Stimulated activated naive CD8-positive, alpha-beta T cell treated with anti-CD3 and anti-CD28 coated beads, Interleukin-15, Interleukin-2, amounts not matched to agents 100 ng/mL and 50 ng/mL, for 24 hours (primary cell): ENCODE measurements around the gene SLC1A4.
"Not testable (repeated sequence)": the region's sequence is repeated elsewhere in the genome, so short reads cannot be mapped to it uniquely, and the experiment has no call there.

Experiments used
- H3K27ac Mint-ChIP-seq: one replicate; pipeline ENCODE4 v1.8.0; 2021; ENCODE audit warnings: mild to moderate bottlenecking, mixed read lengths
- H3K27me3 Mint-ChIP-seq: one replicate; pipeline ENCODE4 v1.8.0; 2021; ENCODE audit warnings: mixed read lengths
- H3K36me3 Mint-ChIP-seq: one replicate; pipeline ENCODE4 v1.8.0; 2021; ENCODE audit warnings: low read depth, mixed read lengths
- H3K4me1 Mint-ChIP-seq: one replicate; pipeline ENCODE4 v1.8.0; 2021; ENCODE audit warnings: low read depth, mixed read lengths
- H3K4me3 Mint-ChIP-seq: one replicate; pipeline ENCODE4 v1.8.0; 2021; ENCODE audit warnings: mild to moderate bottlenecking, mixed read lengths
- H3K9me3 Mint-ChIP-seq: one replicate; pipeline ENCODE4 v1.8.0; 2021; ENCODE audit warnings: mixed read lengths

Gene SLC1A4

GRCh38 chr2:64952511-64953482, 36.4 kb upstream of the SLC1A4 start:
- H3K36me3 Mint-ChIP-seq, result no peaks in the 10 kb centered on the region
- H3K9me3 Mint-ChIP-seq, result no peaks in the 10 kb centered on the region
- H3K4me1 Mint-ChIP-seq, result peaks cover 4% of the 10 kb centered on the region
- H3K27ac Mint-ChIP-seq, result no peak overlapping the region
- H3K4me3 Mint-ChIP-seq, result no peak overlapping the region
- no peaks in the 10 kb centered on the region for H3K27me3 Mint-ChIP-seq

- peaks cover under 1% of the 10 kb centered on the region for H3K4me1 Mint-ChIP-seq
- H3K9me3 Mint-ChIP-seq, result no peaks in the 10 kb centered on the region
- H3K27me3 Mint-ChIP-seq, result no peaks in the 10 kb centered on the region
- no peak overlapping the region for H3K4me3 Mint-ChIP-seq
- H3K36me3 Mint-ChIP-seq, result no peaks in the 10 kb centered on the region
- no peak overlapping the region for H3K27ac Mint-ChIP-seq
These were observed 33.7 kb upstream of the SLC1A4 start for GRCh38 chr2:64955467-64955866.

GRCh38 chr2:64957109-64957903, 31.9 kb upstream of the SLC1A4 start:
- no peaks in the 10 kb centered on the region for H3K4me1 Mint-ChIP-seq
- no peaks in the 10 kb centered on the region for H3K27me3 Mint-ChIP-seq
- H3K36me3 Mint-ChIP-seq, result no peaks in the 10 kb centered on the region
- no peak overlapping the region for H3K27ac Mint-ChIP-seq
- H3K4me3 Mint-ChIP-seq, result no peak overlapping the region
- no peaks in the 10 kb centered on the region for H3K9me3 Mint-ChIP-seq

GRCh38 chr2:64958556-64958955, 30.6 kb upstream of the SLC1A4 start:
- Mint-ChIP-seq H3K36me3 (no peaks in the 10 kb centered on the region), H3K27ac (no peak overlapping the region)

GRCh38 chr2:64960819-64961218, 28.4 kb upstream of the SLC1A4 start:
- H3K36me3 Mint-ChIP-seq, result no peaks in the 10 kb centered on the region
- H3K9me3 Mint-ChIP-seq, result no peaks in the 10 kb centered on the region
- no peaks in the 10 kb centered on the region for H3K27me3 Mint-ChIP-seq
- no peak overlapping the region for H3K27ac Mint-ChIP-seq
- H3K4me1 Mint-ChIP-seq, result no peaks in the 10 kb centered on the region
- no peak overlapping the region for H3K4me3 Mint-ChIP-seq

More at GRCh38 chr2:64958556-64958955, 30.6 kb upstream of the SLC1A4 start:
- Mint-ChIP-seq H3K27me3 (no peaks in the 10 kb centered on the region), H3K4me1 (no peaks in the 10 kb centered on the region), H3K9me3 (no peaks in the 10 kb centered on the region), H3K4me3 (no peak overlapping the region)

- not testable (repeated sequence) for H3K36me3 Mint-ChIP-seq, H3K9me3 Mint-ChIP-seq, H3K27ac Mint-ChIP-seq
These were observed 26.1 kb upstream of the SLC1A4 start for GRCh38 chr2:64963138-64963537.

GRCh38 chr2:64963719-64964118, 25.5 kb upstream of the SLC1A4 start:
- Mint-ChIP-seq H3K36me3 (no peaks in the 10 kb centered on the region), H3K27ac (no peak overlapping the region), H3K9me3 (no peaks in the 10 kb centered on the region), H3K4me1 (no peaks in the 10 kb centered on the region), H3K27me3 (no peaks in the 10 kb centered on the region), H3K4me3 (no peak overlapping the region)

More at GRCh38 chr2:64963138-64963537, 26.1 kb upstream of the SLC1A4 start:
- H3K4me1 Mint-ChIP-seq, H3K4me3 Mint-ChIP-seq, H3K27me3 Mint-ChIP-seq: not testable (repeated sequence)

- no peak overlapping the region for H3K27ac Mint-ChIP-seq
- H3K36me3 Mint-ChIP-seq, result no peaks in the 10 kb centered on the region
- no peaks in the 10 kb centered on the region for H3K9me3 Mint-ChIP-seq
- H3K27me3 Mint-ChIP-seq, result no peaks in the 10 kb centered on the region
- H3K4me1 Mint-ChIP-seq, result no peaks in the 10 kb centered on the region
- no peak overlapping the region for H3K4me3 Mint-ChIP-seq
These were observed 23.2 kb upstream of the SLC1A4 start for GRCh38 chr2:64966017-64966416.

- H3K9me3 Mint-ChIP-seq, result no peaks in the 10 kb centered on the region
- H3K4me3 Mint-ChIP-seq, result no peak overlapping the region
- no peaks in the 10 kb centered on the region for H3K4me1 Mint-ChIP-seq
- H3K27ac Mint-ChIP-seq, result no peak overlapping the region
- H3K27me3 Mint-ChIP-seq, result no peaks in the 10 kb centered on the region
- H3K36me3 Mint-ChIP-seq, result no peaks in the 10 kb centered on the region
These were observed 22.4 kb upstream of the SLC1A4 start for GRCh38 chr2:64966839-64967238.

GRCh38 chr2:64967601-64968000, 21.6 kb upstream of the SLC1A4 start:
- Mint-ChIP-seq H3K27me3 (no peaks in the 10 kb centered on the region), H3K4me3 (no peak overlapping the region), H3K36me3 (no peaks in the 10 kb centered on the region), H3K9me3 (no peaks in the 10 kb centered on the region), H3K4me1 (no peaks in the 10 kb centered on the region), H3K27ac (no peak overlapping the region)

GRCh38 chr2:64969086-64969485, 20.1 kb upstream of the SLC1A4 start:
- H3K27me3 Mint-ChIP-seq, H3K4me1 Mint-ChIP-seq, H3K9me3 Mint-ChIP-seq: not testable (repeated sequence)

GRCh38 chr2:64970495-64970894, 18.7 kb upstream of the SLC1A4 start:
- Mint-ChIP-seq H3K27me3 (no peaks in the 10 kb centered on the region), H3K27ac (no peak overlapping the region), H3K9me3 (no peaks in the 10 kb centered on the region), H3K36me3 (no peaks in the 10 kb centered on the region), H3K4me1 (no peaks in the 10 kb centered on the region), H3K4me3 (no peak overlapping the region)

More at GRCh38 chr2:64969086-64969485, 20.1 kb upstream of the SLC1A4 start:
- not testable (repeated sequence) for H3K27ac Mint-ChIP-seq, H3K36me3 Mint-ChIP-seq, H3K4me3 Mint-ChIP-seq

GRCh38 chr2:64972426-64972825, 16.8 kb upstream of the SLC1A4 start:
- no peaks in the 10 kb centered on the region for H3K4me1 Mint-ChIP-seq
- no peak overlapping the region for H3K27ac Mint-ChIP-seq
- no peaks in the 10 kb centered on the region for H3K9me3 Mint-ChIP-seq
- H3K27me3 Mint-ChIP-seq, result no peaks in the 10 kb centered on the region
- no peak overlapping the region for H3K4me3 Mint-ChIP-seq
- no peaks in the 10 kb centered on the region for H3K36me3 Mint-ChIP-seq

GRCh38 chr2:64972876-64973275, 16.3 kb upstream of the SLC1A4 start:
- Mint-ChIP-seq H3K4me1 (no peaks in the 10 kb centered on the region), H3K36me3 (no peaks in the 10 kb centered on the region), H3K27ac (no peak overlapping the region), H3K4me3 (no peak overlapping the region), H3K27me3 (no peaks in the 10 kb centered on the region), H3K9me3 (no peaks in the 10 kb centered on the region)

GRCh38 chr2:64975232-64975821, 13.9 kb upstream of the SLC1A4 start:
- H3K9me3 Mint-ChIP-seq, result no peaks in the 10 kb centered on the region
- H3K36me3 Mint-ChIP-seq, result no peaks in the 10 kb centered on the region
- no peaks in the 10 kb centered on the region for H3K4me1 Mint-ChIP-seq
- H3K27ac Mint-ChIP-seq, result no peak overlapping the region
- H3K4me3 Mint-ChIP-seq, result no peak overlapping the region
- no peaks in the 10 kb centered on the region for H3K27me3 Mint-ChIP-seq
